GM11168 (cell line): ENCODE data around the gene KCNC2.
"Not testable (repeated sequence)": the region's sequence is repeated elsewhere in the genome, so short reads cannot be mapped to it uniquely, and the experiment has no call there.

Source experiments
- in situ Hi-C: fragments of 300-500 bp; cut with MboI; formaldehyde crosslinking; loops from one replicate; pipeline ENCODE4 v1.12.0; 2022; ENCODE audit warnings: low sequenced_read_pairs; ENCODE audit not compliant: unreplicated experiment

Gene KCNC2

DNA sequence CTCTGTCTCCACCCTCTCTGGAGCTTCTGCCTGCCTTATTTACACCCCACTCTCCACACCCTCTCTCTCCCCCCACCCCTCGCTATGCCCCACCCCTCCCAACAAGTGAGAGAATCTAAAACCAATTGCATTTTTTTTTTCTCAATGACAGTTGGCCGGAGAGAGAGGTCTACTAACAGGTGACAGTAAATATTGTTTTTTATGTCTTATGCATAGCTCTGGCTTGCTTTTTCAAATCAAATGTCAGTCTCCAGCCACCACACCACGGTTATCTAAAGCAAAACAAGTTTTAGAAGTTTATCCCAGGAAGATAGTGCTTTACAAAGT is at the start of gene KCNC2:
Gene KCNC2 (minus strand): TSS at position 28 of the 327 bp plus-strand sequence.
- in situ Hi-C loops, result no loop called here

DNA sequence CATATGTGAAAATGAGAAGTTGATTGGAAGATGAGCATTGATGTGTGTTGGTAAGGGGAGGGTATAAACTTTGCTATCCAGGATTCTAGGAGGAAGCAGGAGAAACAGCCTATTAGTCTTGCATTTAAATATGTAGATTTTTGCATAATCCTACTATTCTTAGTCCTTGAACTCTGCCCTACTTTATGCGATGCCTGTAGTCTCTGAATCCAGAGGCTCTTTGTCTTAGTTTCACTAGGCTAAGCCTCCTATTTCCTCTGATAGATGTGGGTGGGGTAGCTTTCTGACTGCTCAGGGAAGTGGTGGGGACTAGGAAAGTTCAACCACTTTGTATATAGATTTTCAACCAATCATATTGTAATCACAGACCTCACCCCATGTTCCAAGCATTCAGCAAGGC is 49.5 kb upstream of the KCNC2 start:
- in situ Hi-C loops, result no loop called here

DNA sequence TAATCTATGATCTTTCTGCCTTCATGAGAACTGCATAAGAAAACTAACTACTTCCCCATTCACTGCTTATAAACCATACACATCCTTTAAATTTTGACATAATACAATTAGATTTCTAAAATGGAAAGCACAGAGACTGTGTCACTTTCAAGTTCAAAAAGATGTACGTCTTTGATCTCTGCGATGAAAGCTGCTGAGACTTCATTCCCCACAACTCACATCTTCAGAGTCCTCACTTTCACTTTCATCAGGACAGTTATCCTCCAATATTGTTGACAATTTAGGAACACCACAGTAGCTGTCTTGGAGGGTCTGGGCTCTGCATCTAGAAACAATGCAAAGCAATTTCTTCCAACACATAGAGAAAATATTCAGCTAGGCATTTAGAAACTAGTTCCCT is 47.9 kb upstream of the KCNC2 start:
- in situ Hi-C loops, result no loop called here

DNA sequence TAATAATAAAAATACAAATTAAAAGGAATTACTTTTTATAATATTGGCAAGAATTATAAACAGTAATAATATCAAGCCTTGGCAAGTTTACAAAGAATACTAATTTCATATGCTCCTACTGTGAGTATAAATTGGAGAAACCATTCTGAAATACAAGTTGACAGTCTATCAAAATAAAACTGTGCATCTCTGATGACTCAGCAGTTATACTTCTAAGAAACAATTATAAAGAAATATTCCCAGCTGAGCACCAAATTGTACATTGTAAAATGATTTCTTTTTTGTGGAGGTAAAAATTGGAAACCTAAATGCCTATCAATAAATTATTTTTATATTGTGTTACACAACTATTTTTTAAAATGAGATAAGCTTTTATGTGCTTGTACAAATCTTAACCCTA is 35.5 kb upstream of the KCNC2 start:
- in situ Hi-C loops, result no loop called here

DNA sequence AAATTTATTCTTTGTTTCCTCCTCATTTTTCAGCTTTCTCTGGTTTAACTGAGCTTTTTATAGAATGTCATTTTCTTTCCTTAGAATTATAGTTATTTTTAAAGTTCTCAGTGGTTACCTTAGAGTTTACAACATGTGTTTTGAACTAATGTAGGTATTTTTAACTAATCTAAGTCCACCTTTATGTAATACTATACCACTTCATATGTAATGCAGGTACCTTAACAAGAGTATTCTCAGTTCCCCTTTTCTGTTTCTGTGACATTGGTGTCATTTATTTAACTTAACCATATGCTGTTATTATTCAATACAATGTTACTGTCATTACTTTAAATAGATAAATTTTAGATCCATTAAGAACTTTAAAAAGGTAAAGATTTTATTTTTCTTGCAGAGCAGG is 30.3 kb upstream of the KCNC2 start:
- in situ Hi-C loops, result no loop called here

DNA sequence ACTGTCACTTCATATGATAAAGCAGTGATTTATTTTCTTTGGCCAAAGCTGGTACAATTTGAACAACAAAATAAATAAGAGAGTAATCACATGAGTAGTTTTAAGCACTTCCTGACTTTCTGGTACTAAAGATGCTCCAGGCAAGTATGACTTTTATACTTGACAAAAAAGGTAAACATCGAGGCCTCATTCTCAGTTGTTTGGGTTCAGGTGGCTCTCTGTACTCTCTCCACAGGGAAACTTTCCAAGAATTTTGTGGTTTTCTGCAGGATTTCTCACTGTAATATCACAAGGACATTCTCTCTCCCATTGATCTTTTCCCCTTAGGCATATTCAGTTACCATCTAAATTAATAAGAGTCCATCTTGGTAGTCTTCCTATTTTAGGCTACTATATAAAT is 26.6 kb upstream of the KCNC2 start:
- in situ Hi-C loops, result no loop called here

DNA sequence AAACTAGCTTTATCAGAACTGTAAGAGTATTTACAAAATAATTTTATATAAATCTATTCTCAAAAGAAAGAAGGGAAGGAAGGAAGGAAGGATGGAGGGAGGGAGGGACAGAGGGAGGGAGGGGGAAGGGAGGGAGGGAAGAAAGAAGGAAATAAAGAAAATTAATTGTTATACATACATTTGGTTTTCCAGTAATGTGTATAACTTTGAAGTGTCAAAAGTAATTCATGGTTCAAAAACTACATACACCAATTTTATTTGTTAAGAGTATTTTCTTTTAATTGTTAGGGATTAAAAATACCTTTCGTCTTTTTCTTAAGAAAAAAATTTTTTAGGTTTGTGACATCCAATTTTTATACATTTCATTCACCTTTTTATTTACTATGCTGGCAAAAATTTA is 17.5 kb upstream of the KCNC2 start:
- in situ Hi-C loops, result no loop called here

DNA sequence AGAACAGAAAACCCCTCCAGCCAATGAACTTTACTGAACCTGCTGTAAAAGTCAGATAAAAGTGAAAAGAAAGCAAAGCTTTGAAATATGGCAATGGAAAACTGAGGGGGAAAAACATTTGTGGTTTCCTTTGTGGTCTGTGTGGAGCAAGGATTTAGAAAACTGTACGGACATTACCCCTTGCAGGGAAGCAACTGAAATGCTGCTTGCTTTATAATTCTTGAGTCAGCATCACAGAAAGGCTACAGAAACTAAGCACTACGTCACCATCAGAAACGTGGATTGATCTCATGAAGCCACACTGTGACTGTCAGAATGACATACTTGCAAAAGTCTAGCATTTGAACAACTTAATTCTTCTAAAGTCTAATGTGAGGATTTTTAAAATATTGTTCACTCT is 2.4 kb upstream of the KCNC2 start:
- in situ Hi-C loops, result no loop called here

DNA sequence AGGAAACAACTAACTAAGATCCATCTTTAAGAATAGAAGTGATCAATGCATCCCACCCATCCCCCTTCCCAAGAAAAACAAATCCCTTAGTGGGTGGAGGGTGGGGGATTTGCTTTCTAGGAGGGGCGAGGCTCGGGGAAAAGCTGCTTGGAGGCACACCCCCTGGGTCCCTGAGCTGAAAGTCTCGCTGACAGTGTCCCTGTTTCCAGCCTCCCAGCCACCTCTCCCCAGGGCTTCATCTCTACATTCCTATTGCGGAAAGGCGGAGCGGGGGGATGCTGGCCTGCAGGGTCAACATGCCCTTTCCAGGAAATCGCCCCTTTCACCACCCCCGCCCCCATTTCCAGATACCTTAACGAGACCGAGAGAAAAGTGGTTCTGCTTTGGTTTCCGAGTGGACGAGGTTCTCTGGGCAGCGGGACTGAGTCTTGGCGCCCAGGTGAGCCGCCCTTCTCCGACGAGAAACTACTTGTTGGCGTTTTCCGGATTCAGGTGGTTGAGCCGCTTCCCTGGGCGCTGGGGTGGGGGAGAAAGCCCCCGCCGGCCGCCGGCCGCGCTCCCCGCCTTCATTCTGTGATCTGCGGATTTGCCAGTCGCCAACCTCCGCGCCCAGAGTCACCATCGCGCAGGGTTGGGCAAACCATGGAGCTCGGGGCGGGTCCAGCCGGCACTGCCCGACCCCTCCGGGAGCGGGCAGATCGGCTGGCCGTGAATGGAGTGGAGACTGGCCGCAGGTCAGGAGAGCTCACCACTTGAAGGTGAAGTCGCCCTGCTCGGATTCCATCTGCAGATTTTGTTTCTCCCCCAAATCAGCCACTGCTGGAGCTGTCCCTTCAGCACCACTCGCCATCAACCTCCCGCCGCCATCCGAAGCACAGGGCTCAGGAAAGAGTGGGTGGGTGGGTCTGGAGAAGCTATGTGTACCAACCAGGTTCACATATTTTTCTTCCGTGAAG is 505 bp downstream of the KCNC2 start:
- in situ Hi-C loops, result no loop called here

DNA sequence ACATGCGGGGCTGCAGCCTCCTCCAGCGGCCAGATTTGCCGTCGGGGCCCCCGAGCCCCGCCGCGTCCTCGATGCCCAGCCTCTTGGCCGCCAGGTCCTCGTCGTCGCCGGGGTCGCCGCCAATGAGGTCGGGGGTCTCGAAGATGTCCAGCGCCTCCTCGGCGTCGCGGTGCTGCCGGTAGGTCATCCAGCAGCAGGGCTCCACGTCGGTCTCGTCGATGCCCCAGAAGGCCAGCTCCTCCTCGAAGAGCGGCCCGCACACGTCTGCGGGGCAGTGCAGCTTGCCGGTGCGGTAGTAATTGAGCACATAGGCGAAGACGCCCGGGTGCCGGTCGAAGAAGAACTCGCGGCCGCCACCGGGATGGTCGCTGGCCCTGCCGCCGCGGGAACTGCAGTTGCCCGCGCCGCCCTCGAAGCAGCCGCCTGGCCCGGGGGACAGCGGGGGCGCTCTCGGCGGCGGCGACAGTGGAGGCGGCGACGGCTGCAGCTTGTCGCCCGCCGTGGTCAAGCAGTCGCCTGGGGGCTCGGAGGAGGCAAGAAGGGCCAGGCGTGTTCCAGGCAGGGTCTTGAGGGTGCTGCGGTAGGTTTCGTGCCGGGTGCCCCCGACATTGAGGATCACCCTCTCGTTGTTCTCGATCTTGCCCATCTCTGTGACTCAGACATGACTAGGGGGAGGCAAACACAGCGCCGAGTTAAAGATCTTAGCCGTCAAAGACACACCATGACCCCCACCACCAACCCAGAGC is 2.1 kb downstream of the KCNC2 start:
- in situ Hi-C loops, result no loop called here

DNA sequence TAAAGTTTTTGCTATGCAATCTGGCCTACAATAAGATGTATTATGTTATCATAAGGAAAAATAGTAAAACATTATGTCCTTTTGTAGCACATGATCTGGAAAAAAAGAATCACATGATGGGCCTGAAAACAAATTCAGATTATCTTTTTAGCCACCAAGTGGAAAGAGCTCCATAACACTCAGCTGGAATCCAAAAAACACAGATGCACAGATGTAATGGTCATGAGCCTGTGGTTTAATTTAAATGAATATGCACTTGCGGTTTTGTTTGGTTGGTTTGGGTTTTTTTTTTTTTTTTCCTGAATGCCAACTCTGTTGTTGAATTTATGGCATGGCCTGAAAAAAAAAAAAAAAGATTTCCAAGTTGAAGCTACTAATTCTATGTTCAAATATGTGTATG is 4.1 kb downstream of the KCNC2 start:
- in situ Hi-C loops, result no loop called here

DNA sequence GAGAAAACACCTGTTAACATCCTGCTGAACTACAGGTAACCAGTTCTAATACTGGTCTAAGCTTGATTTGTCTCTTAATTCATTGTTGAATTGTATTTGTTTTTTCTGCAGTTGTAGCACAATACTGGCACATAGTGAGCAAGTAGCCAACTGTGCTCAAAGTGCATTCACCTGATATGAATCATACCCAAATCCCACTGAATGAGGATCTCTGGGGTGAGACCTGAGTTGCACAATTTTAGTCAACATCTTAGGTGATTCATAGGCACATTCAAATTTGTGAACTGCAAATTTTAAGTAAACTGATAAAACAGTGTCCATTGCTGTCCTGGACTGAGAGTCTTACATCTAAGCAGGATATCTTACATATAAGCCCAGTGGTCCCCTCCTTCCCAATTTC is 12.8 kb downstream of the KCNC2 start:
- in situ Hi-C loops, result no loop called here

DNA sequence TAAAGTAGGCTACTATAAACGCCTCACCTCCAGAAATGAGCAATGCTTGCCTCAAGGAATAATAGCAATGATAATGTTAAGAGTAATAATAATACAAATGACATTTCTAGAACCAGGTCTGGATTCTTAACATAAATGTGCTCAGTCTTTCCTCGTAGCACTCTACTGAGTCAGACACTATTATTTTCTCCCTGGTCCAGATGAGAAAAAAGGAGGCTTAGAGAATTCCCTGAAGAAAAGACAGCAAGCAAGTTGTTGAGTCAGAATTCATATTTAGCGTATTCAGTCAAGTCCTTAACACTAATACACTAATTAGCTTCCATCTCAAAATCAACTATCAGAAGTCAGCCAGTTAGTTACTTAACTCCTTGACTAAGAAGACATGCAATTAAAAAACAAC is 13.2 kb downstream of the KCNC2 start:
- in situ Hi-C loops, result no loop called here

DNA sequence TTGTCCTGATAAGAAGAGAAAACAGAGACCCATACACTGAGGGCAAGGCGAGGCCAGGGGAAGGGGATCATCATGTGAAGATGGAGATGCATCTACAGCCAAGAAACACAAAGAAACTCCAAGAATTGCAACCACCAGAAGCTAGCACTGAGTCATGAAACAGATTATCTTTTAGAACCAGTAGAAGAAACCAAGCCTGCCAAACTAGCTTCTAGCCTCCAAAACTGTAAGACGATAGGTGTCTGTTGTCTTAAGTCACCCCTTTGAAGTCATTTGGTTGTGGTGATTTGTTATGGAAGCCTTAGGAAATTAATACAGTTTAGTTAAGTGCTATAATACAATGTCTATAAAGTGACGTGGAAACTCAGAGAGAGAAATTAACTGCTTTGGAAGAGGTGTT is 15.4 kb downstream of the KCNC2 start:
- in situ Hi-C loops, result no loop called here

DNA sequence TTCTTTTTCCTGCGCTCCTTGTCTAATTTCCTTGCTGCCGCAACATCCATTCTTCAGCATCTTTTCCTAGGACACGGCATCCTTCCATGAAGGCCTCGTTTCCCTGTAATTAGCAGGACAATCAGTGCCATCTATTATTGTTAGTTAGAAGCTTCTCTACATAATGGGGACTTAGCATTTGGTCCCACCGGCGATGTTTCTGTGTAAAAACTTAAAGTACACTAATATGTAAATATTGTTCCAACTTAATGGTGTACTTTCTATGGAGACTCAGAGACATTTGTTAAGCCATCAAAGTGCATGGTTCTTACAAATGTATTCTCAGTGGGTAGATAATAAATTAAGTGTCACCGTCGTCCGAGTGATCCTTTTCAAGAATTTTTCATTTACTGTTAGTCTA is 17.4 kb downstream of the KCNC2 start:
- in situ Hi-C loops, result no loop called here

DNA sequence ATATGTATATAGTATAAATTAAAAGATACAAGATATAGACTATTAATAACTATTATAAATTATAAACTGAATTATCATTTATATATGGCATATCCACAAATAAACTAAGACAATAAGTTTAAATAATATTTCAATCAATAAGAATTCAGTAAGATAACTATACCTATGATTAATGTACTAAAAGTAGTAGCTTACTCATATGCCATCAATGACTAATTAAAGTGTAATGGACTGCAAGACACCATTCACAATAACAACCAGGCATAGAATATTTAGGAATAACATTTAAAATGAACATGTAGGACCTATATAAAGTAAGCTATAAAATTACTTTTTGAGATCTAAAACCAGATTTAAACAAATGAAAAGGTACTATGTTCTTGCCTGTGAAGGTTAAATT is 18.8 kb downstream of the KCNC2 start:
- in situ Hi-C loops, result no loop called here

DNA sequence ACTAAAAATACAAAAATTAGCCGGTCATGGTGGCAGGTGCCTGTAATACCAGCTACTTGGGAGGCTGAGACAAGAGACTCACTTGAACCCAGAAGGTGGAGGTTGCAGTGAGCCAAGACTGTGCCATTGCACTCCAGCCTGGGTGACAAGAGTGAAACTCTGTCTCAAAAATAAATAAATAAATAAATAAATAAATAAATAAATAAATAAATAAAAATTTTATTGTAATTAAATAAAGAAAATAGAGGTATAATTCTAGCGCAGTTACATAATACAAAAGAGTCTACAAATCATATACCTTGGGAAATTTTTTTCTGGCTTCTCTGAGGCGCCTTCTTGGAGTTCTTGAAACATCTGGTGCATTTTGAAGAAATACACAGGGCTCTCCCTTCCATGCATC is 23.8 kb downstream of the KCNC2 start:
- in situ Hi-C loops, result not testable (repeated sequence)

DNA sequence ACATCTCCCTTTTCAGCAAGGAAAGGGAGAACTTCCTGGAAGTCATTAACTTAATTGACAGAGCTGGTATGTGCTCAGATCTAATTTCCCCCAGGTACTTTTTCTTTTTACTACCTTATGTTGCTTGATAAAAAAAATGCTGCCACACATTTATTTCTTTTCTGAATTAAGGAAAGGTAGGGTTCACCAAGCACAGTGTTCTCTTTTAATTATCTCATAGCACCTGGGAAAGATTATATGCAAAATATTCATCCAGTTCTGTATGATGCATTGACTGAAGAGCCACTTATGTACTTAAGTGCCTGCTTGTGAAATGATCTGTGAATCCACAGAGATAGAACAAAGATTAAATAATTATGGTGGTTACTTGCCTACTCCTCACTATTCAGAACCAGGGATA is 25.1 kb downstream of the KCNC2 start:
- in situ Hi-C loops, result no loop called here

DNA sequence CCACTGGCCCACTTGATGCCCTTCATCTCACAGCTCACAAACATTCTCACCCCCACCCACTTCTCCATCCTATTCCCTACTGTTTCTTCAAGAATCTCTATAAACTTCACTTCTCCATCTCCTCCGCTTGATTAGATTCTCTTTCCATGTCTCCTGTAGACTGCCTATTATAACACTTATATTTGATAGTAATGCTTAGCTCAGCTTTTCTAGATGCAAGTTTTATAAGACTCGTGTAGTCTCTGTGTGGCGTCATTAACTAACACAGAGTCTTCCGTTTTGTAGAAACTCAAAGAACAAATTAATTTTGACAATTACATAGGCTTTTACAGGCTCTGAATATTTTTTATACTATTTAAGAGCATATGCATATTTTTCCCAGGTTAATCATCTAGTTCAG is 25.7 kb downstream of the KCNC2 start:
- in situ Hi-C loops, result no loop called here

DNA sequence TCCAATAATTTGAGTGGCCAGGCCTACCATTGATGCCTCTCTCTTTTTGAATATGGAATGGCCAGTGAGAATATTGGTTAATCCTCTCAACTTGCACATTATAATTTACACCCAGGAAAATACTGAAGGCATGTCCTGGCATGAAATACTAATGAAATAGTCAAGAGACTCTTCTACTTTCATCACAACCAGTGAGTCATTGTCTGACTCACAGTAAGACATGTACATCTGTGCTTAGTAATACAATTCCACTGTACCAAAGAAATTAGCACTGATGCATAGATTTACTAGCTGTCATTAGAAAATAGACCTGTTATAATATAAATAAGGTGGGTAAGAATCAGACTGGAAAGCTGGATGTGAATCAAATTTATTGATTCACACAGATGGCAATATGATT is 31.6 kb downstream of the KCNC2 start:
- in situ Hi-C loops, result no loop called here

DNA sequence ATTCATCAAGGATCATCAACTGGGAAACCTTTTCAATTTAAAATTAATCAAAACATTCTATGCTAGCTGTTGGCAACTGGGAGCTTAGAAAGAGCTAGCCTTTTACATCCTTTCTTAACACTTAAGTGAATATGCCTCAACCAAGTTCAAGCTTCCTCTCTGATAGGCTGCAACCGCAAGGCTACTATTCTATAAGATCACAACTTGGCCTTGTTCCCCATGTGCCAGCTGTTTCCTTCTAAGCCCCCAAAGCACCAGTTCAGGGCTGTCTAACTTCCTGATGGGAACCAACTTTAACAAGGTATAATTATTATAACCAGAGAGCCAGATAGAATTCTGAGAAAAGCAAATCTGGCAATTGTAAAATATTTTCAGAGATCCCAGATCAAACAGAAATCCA is 37.0 kb downstream of the KCNC2 start:
- in situ Hi-C loops, result no loop called here
